NT2/D1 (cell line): Measurements from ENCODE around the gene DDX10.
A peak's percentile ranks its signal among the peaks of the same experiment; 100 is the strongest.
"Not testable (repeated sequence)": the region's sequence is repeated elsewhere in the genome, so short reads cannot be mapped to it uniquely, and the experiment has no call there.

Experiments used
- DNase-seq: peaks from one replicate; pipeline ENCODE4 v3.0.0-alpha.2; 2011; ENCODE audit warnings: low read depth, low spot score
- H3K27me3 ChIP-seq: 2 replicates; pipeline ENCODE4 v1.6.0; 2011; ENCODE audit warnings: mild to moderate bottlenecking; ENCODE audit not compliant: insufficient read length, insufficient read depth
- H3K36me3 ChIP-seq: 2 replicates; pipeline ENCODE4 v1.6.1; 2011; ENCODE audit warnings: mild to moderate bottlenecking, low read length, mixed read lengths; ENCODE audit not compliant: insufficient read depth, insufficient read length
- H3K4me1 ChIP-seq: 2 replicates; pipeline ENCODE4 v1.5.1; 2011; ENCODE audit not compliant: insufficient read depth, insufficient read length
- H3K4me3 ChIP-seq: 2 replicates; pipeline ENCODE4 v1.5.1; 2011; ENCODE audit warnings: low read depth; ENCODE audit not compliant: insufficient read length
- H3K9ac ChIP-seq: 2 replicates; pipeline ENCODE4 v1.6.0; 2011; ENCODE audit warnings: low read depth; ENCODE audit not compliant: insufficient read length
- H3K9me3 ChIP-seq: 2 replicates; pipeline ENCODE4 v1.5.1; 2011; ENCODE audit warnings: mild to moderate bottlenecking, low read length; ENCODE audit not compliant: insufficient read depth
- SUZ12 ChIP-seq: IDR thresholded peaks from 2 replicates; pipeline ENCODE4 v1.6.1; 2011; ENCODE audit not compliant: insufficient read length, insufficient read depth; ENCODE audit errors: extremely low read depth
- YY1 ChIP-seq: IDR thresholded peaks from 2 replicates; pipeline ENCODE4 v1.6.1; 2011; ENCODE audit not compliant: insufficient read length, insufficient read depth
- ZNF274 ChIP-seq: IDR thresholded peaks from 2 replicates; pipeline ENCODE4 v1.6.1; 2011; ENCODE audit warnings: mild to moderate bottlenecking, low read depth, low read length

Gene DDX10

DNA sequence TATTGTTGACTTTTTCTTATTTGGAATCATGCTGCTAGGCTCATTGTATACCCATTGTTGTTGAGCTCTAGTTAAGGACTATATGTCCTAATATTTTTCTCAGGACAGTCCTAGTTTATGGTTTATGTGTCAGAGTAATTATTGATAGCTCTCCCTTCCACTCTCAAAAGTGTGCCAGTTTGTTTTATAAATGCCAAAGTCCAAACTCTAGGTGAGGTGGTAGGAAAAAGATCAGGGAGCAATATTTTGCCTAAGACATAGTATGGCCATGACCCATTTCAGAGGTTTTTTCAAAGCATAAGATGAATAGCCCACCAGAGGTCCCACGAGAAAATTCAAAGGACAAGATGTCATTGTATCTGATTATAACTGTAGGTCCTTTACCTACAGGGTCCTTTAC is 20.9 kb upstream of the DDX10 start:
- H3K9me3 ChIP-seq: peaks cover 14% of the 10 kb centered on the region; the same call in 1 of the 2 replicates
- no peak overlapping the region for H3K9ac ChIP-seq
- TF ChIP-seq YY1: no peak
- no peak for TF ChIP-seq SUZ12
- no peak for TF ChIP-seq ZNF274
- no peaks in the 10 kb centered on the region for H3K27me3 ChIP-seq
- H3K4me1 ChIP-seq: no peaks in the 10 kb centered on the region
- no peak overlapping the region for H3K4me3 ChIP-seq
- DNase-seq: no peak
- no peaks in the 10 kb centered on the region for H3K36me3 ChIP-seq

DNA sequence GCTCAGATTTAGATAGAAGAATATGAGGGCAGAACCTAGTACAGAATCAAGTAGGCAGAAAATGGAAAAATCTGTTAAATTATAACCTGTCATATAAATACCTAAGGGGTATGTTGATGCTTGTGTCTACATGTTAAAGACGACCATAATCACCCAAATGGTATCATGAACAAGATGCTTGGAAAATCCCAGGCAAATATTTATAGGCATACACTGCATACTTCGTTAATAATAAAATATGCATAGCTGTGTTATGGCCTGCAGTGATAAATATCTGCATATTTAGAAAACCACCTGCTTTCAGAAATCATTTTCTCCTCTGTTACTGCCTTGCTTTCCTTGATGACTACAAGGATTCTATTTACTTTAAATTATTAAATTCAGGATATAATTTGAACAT is 18.9 kb upstream of the DDX10 start:
- Histone ChIP-seq H3K4me3 (no peak overlapping the region), H3K4me1 (no peaks in the 10 kb centered on the region), H3K9me3 (peaks cover 10% of the 10 kb centered on the region; the same call in 1 of the 2 replicates), H3K9ac (no peak overlapping the region), H3K36me3 (no peaks in the 10 kb centered on the region), H3K27me3 (no peaks in the 10 kb centered on the region)
- no peak for DNase-seq
- TF ChIP-seq YY1 (no peak), ZNF274 (no peak), SUZ12 (no peak)

GRCh38 chr11:108647387-108647700 is 17.5 kb upstream of the DDX10 start:
- Histone ChIP-seq H3K36me3 (no peaks in the 10 kb centered on the region), H3K4me1 (no peaks in the 10 kb centered on the region), H3K4me3 (no peak overlapping the region), H3K27me3 (no peaks in the 10 kb centered on the region), H3K9me3 (no peaks in the 10 kb centered on the region), H3K9ac (no peak overlapping the region)
- no peak for DNase-seq
- TF ChIP-seq SUZ12: no peak
- no peak for TF ChIP-seq YY1
- TF ChIP-seq ZNF274: no peak

- Histone ChIP-seq H3K4me1 (no peaks in the 10 kb centered on the region), H3K9me3 (no peaks in the 10 kb centered on the region), H3K27me3 (no peaks in the 10 kb centered on the region), H3K9ac (no peak overlapping the region), H3K4me3 (no peak overlapping the region), H3K36me3 (no peaks in the 10 kb centered on the region)
- peak; percentile 60 for DNase-seq
- TF ChIP-seq SUZ12 (no peak), ZNF274 (no peak), YY1 (no peak)
Measured at GRCh38 chr11:108647701-108648527, 17.0 kb upstream of the DDX10 start.

GRCh38 chr11:108648528-108648885 is 16.4 kb upstream of the DDX10 start:
- Histone ChIP-seq H3K27me3 (no peaks in the 10 kb centered on the region), H3K4me3 (no peak overlapping the region), H3K4me1 (no peaks in the 10 kb centered on the region), H3K9me3 (no peaks in the 10 kb centered on the region), H3K36me3 (no peaks in the 10 kb centered on the region), H3K9ac (no peak overlapping the region)
- DNase-seq: no peak
- no peak for TF ChIP-seq ZNF274
- TF ChIP-seq SUZ12: no peak
- TF ChIP-seq YY1: no peak

GRCh38 chr11:108654100-108654499 is 10.8 kb upstream of the DDX10 start:
- DNase-seq: not testable (repeated sequence)

DNA sequence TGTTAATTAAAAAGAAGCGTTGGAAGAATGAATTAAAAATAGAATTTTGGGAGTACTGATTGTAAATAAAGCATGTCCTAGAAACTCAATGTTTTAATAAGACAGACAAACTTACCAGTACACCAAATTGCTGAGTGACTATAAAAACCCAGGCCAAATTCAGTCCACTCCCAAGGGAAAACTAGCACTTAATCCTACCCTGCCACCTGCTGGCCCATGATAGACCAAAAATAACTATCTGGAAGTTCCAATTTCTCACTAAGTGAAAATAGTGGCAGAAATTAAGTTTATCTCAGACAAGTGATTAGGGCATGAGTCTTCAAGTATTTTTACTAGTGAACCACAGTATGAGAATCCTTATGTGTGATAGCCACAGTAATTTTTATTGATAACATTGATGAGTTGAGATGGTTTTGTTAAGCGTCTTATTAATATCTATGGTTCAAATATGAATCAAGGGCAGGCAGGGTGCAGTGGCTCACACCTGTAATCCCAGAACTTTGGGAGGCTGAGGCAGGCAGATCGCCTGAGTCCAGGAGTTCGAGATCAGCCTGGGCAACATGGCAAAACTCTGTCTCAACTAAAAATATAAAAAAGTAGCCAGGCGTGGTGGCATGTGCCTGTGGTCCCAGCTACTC is 9.8 kb upstream of the DDX10 start:
- no peaks in the 10 kb centered on the region for H3K27me3 ChIP-seq
- H3K36me3 ChIP-seq: no peaks in the 10 kb centered on the region
- H3K9ac ChIP-seq: peak overlapping the region; percentile 21
- DNase-seq: no peak
- no peaks in the 10 kb centered on the region for H3K4me1 ChIP-seq
- TF ChIP-seq SUZ12 (no peak), YY1 (no peak), ZNF274 (no peak)
- no peaks in the 10 kb centered on the region for H3K9me3 ChIP-seq
- no peak overlapping the region for H3K4me3 ChIP-seq

More at GRCh38 chr11:108654100-108654499, 10.8 kb upstream of the DDX10 start:
- H3K9me3 ChIP-seq, H3K27me3 ChIP-seq, H3K4me1 ChIP-seq, H3K9ac ChIP-seq, H3K4me3 ChIP-seq, H3K36me3 ChIP-seq: not testable (repeated sequence)
